HG02852 (cell line): ENCODE data around the gene KCNQ1OT1.

ENCODE experiments used
- ATAC-seq: cut with Tn5 transposase; IDR thresholded peaks from one replicate; pipeline ENCODE4 v1.9.1; 2021; ENCODE audit warnings: mild to moderate bottlenecking, moderate library complexity; ENCODE audit not compliant: unreplicated experiment

The KCNQ1OT1 gene

DNA sequence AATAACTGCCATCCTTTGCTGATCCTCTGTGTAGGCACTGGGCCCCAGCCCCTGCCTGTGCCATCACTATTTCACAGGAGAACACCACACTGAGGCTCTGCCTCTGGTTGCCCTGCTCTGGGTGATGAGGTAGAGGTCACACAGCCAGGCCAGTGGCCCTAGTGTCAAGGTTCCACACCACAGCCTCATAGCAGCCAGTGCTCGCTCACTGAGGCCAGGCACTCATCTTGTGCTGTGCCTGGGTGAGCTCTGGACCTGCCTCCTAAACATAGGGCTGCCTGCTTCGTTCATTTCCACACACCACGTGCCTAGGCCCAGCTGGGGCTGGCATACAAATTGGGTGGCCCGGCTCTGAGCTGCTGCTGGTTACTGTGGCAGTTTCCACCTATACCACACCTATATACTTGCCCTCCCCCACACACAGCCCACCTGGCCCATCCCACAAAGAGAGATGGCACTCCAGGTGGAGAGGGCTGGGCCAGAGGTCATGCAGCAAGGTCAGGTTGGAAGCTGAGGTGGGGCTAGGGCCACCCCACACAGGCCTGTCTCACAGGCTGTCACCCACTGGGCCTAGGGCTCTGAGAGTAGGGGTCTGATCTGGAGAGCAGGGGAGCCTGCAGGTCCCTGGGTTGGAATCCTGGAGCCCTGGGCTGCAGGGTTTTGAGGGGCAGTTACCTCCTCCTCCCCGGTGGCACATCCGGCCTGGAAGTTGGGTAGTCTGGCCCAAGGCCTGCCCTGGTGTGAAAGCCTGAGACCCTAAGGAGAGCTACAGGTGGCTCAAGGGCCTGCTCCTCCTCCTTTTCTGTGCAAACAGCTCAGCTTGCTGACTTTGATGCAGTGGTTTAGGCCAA is 11.2 kb downstream of the KCNQ1OT1 start:
- ATAC-seq: no peak

DNA sequence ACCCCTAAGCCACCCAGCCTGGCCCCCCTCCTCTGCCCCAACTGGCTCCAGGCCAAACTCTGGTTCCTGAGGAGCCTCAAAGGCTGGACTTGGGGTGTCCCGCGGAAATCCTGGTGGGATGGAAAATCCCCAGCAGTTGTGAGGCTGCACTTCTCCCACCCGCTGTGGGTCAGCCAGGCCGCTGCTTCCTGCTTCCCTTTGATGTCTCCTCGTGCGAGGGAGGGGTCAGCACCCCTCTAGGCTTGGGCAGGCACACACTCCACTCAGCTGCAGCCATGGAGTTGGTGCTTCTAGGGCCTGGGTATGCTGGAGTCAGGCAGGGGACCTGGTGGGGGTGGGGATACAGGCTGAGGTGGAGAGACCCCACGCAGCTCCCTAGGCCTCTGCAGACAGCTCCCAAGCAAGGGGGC is 12.0 kb downstream of the KCNQ1OT1 start:
- no peak for ATAC-seq

DNA sequence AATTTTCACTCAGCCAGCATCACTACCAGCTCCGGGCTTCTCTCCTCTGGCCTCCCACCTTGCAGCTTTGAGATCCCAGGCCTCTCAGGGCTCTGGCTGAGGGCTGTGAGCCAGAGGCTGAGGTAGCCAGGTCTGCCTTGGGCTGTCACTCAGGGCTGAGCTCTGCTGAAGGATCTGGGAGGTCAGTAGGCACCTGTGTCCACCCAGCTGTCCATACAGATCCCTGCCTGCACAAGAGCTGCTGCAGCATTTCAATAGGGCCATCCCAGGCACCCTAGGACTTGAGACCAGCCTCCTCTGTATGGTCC is 12.6 kb downstream of the KCNQ1OT1 start:
- ATAC-seq: no peak

DNA sequence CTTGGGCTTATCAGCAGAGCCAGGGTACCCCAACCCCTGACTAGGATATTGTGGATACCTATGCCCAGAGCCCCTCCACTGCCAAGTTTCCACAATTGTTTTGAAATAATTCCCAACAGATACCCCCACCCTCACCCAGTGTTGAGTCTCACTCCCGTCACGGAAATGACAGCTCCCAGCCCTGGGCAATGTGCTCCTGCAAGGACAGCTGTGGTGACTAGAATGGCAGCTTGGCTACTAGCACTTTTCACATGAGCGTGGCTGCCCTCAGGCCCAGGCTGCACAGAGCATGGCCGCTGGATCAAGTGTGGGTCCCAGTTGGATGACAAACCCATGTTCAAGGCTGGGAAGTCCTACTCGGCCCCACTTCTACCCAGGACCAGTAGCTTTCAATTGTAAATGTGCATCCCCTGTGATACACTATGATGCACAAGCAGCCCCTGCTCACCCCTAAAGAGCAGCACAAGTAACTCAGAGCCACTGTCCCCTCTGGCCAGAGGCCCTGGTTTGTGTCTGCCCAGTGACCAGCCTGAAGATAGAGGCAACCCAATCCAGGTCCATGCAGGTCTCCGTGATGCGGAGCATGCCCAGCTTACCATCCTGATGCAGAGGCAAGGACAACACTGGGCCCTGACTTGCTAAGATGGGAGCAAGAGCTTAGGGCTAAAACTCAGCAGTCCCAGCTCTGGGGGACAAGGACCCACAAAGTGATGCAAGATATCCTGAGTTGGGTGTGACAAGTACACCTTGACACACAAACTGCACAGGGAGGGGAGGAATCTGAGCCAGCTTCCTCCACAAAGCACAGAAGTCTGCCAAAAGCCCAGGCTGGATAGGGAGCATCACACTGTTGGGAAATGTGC is 13.2 kb downstream of the KCNQ1OT1 start:
- ATAC-seq: no peak

DNA sequence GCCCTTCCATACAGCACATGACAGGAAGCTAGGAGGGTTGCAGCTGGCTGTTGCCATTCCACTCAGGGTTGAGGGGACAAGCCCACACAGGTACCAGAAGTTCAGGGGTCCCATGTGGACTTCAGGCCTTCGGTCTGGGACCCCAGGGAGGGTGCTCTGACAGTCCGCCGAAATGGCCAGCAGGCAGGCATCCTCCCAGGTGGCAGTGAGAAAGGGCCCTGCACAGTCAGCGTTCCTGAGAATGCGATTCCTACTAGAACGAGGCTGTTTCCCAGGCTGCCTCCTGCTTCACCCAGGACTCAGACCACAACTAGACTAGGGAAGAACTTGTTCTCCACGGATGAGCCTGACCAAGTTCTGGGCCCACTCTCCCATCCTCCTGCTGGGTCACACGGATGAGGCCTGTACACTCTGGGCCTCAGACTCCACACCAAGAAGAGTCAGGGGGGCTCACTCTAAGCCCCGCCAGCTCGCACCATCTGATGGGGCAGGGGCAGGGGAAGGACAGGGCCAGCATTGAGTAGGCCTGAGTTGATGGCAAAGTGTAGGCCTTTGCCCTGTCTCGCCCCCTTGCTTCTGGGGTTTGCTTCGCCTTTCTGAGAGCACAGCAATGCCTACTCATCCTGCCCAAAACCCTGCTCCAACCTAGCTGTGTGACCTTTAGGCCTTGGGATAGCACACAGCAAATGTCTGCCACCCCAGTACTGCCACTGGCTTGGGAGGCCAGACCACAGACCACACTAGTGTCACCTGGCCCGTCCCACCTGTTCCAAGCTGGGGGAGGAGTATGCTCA is 14.0 kb downstream of the KCNQ1OT1 start:
- no peak for ATAC-seq

DNA sequence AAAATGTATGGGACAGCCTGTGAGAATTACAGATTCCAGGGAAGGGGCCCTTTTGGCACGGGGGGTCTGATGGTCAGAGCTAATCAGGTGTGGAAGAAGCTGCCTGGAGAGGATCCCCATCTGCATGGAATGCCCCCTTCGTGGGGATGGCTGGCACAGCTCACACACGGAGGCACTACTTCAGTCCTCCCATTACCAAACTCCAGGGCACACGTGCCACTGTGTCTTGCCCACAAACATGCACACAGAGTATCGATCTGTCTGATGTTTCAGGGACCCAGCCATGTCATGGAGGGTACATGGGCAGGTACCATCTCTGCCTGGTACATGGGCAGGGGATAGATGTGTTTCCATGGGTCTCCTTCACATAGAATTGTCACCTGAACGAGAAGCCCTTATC is 14.7 kb downstream of the KCNQ1OT1 start:
- ATAC-seq: no peak

DNA sequence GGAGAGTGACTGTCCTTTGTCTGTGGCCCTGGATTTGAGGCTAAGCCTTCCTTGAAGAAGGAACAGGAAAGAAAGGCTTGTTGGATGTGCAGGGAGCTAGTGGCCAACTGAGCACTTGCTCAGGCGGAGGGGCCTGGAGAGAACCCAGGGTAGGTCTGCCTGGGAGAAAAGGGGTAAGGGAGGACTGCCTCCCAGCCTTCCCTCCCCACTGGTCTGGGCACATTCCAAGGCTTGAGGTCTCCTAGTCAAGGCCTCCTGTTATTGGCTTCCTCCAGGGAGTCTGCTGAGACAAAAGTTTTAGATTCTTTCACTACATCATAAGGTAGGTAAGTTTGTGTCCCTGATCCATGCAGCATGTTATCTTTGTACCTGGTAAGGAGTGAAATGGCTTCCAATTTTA is 15.2 kb downstream of the KCNQ1OT1 start:
- no peak for ATAC-seq

DNA sequence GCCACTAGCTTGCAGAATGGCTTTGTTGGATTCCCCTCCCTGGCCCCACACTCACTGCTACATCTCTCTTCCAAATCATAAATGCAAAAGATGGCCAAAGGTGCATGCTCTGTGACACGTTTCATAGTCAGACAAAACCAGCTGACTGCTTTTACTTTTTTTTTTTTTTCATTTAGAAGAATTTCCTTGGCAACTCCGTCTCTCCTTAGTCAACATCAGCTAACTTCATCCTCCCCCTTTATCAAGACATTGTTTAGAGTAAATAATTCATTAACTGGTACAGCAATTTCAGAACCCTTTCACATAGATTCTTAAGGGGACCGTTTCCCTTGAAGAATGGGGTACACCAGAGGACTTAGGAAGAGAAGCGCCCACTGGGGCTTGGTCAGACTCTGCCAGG is 16.0 kb downstream of the KCNQ1OT1 start:
- ATAC-seq: no peak

DNA sequence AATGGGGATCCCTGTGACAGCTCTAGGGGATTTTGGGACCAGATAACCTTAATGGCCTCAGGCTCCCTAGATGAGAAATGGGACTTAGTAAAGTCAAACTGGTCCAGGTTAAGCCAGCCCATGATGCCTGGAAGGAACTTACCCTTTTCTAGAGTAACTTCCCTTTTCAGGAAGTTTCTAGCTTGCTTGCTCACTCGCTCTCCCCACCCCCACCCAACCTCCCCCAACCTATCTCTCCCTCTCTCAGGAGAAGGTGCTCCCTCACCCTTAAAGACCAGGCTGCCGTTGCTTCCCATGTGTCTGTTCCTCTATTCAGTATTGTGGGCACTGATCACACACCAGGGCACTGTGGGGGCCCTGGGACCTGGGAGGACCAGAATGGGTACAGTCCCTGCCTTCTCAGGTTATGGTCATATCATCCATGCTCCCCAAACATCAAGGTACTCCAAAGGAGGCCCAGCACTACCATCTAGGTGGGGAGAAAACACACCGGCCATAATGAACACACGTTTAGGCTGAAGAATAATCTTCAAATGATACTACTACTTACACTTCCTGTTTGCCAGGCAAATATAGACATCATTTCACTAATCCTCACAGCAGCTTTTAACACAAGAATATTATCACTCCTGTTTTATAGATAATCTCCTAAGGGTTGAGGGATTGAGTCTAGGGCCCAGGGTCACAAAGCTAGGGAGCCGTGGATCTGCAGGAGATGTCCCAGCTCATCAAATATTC is 18.2 kb downstream of the KCNQ1OT1 start:
- no peak for ATAC-seq

DNA sequence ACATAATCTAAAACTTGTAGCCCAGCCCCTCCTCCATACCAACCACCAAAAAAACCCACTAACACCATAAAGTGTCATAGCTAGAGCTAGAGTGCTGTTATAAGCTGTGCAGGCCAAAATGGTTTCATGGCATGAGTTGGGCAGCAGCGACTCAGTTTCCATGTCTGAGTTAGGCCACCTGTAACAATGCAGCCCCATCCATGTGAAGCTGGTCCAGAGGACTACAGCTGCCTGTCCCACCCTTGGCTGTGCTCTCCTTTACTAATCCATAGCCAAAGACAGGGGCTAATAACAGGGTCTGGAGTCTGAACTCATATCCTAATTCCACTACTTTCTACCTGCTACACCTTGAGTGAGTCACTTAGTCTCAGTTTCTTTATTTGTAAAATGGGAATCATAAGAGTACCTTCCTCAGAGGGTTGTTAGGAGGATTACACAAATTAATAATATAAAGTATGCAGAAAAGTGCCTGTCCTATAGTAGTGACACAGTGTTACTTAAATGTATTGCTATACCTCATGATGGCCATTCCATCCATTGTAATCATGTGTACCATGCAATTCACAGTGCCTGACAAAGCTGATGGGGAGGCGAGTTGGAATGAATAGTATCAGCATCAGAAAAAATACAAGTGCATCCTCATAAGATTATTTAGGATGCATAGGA is 20.6 kb downstream of the KCNQ1OT1 start:
- ATAC-seq: no peak

DNA sequence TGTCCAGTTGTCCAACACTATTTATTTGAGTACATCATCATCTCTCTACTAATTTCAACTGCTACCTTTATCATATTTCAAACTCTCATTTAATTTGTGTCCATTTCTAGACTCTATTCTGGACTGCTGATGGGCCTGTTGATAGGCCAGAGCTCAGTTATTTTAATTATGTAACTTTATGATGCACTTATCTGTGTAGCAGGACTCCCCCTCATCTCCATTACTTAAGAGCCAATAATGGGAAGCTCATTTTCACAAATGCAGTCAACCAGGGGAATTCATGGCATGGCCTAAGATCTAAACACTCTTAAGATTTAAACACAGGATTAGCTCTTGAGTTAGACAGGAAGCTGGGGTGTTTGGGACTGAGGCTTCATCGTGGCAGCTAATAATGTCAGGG is 21.4 kb downstream of the KCNQ1OT1 start:
- ATAC-seq: no peak

DNA sequence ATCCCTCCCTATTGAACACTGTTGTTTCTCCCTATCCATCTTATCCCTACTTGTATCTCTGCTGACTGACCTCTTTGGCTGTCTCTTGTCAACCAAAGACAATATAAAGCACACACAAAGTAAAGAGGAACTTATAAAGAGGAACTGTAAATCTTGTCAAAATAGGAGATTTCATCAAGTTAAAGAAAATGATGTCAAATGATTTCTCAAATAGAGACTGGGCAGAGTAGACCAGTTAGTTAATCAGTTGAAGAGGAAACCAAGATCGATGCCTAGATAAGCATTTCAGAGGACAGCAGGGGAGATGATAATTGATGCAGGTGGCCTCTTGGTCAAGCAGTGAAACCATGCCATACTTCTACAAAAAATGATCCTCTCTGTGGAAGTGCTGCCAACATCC is 22.7 kb downstream of the KCNQ1OT1 start:
- ATAC-seq: no peak

DNA sequence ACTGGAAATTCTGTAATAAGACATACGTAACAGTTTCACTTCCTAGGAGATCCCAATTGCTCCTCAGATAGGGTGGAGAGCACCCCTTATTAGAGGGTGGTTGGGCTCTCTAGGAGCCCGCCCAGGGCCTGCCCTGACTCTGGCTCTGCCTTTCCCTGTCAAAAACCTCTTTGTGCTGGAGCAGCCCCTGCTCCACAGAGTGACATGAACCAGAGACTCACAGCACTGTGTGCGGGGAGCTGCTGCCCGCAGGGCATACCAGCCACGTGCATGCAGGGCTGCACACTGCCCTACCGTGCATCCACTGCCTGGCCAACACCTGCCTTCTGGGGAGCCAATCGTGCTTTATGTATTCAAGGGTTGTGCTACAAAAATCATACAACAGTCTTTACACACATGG is 24.3 kb downstream of the KCNQ1OT1 start:
- ATAC-seq: no peak

DNA sequence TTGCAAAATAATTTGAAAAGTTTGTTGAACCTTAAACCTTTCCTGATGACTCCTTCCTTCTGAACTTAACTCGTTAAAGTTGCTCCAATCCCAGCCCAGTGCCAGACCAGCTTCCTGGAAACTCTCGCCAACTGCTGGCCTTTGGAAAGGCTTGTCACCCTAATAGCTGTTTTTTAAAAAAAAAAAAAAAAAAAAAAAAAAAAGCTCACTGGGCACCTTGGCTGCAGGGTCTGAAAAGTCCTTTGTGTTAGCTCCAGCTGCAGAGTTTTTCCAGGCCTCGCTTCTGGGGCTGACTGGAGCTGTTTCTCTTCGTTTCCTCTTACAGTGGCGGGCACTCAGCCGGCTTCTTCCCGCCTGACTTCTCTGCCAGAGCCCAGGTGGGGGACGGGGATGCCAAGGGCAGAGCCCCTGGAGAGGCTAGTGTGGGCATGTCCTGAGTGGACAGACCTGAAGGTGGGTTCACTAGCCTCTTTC is 25.1 kb downstream of the KCNQ1OT1 start:
- no peak for ATAC-seq

DNA sequence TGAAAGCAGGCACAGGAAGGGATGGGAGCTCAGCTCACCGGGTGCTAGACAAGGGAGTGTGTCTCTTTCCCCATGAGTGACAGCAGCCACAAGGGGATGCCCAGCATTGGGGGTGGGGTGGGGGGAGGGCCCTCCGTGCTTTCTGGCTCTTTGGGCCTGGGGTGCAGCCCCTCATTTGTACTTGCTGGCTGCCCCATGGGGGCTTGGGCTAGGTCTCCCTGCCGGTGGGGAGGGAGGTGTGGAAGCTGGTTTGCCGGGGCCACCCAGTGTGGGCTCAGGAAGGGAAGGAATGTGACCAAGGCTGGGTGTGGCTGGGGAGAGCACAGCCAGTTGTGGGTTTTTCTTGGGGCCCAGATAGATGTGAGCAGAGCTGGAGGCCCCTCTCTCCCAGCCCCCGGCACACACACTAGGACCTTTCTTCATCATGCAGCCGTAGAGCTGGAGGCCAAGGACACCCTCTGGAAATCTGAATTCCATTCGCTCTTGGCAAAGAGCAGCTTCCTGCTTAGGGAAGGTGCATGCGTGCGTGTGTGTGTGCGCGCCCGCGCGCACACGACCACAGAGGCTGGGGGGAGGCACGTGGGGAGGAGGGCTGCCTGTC is 25.8 kb downstream of the KCNQ1OT1 start:
- ATAC-seq: no peak

DNA sequence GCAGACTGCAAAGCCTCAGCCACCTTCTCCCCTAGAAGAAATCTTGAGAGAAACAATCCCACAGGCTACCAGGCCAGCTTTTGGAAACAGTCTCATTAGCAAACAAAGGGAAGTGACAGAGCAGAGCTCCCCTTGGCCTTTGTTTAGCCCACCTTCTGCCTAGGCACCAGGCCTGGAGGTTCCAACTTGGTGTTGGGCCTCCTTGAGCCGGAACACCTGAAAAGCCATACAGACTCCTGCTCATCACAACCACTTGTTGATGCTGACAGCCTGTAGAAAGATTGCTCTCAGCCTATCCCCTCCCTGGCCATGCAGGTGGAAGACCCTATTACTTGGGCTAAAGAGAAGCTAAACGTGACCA is 26.6 kb downstream of the KCNQ1OT1 start:
- ATAC-seq: no peak

DNA sequence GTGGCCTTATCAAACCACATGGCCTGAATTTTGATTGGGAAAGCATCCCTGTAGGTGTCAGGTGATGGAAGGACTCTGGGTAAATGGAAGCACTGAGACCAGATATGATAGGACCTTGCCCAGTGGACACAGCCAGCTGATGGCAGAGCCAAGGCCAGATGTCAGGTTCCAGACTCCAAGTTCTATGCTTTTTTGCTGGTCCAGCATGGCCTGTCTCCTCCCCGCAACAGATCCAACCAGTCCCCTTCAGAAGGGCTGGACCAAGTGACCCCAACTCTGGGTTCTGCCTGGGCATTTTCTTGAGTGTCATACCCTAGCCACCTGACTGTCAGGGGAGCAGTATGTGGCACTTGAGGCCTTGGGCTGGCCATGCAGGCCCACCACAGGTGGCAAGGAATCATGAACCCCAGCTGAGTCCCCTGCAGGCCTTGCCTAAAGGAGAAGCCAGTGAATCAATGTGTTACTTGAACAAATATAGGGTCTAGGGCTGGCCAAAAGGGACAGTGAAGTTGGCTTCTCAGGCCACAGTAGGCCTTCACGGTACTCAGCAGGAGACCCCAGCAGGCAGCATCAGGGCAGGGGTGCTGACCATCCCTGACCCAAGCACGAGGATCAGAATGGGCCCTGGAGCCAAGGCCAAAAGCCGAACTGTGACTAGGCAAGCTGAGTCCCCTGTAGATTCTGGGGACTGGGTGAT is 27.1 kb downstream of the KCNQ1OT1 start:
- ATAC-seq: no peak

DNA sequence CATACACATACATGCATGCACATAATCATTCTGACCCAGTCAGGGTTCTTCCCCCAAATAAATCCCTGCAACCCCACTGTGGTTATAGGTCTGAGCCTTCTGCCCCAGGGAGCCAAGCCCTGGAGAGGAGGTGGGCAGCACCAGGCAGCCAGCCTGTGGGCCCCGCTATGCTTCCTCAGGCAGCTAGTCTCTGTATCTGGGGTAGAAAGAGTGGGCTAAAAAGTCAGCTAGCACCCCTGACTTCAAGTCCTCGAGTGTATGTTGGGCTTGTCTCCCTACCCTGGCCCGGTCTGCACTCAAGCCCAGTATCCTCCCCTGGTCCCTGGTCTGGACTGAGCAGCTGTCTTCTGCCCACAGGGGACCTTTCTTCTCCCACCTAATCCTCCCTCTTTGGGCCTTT is 28.0 kb downstream of the KCNQ1OT1 start:
- no peak for ATAC-seq

DNA sequence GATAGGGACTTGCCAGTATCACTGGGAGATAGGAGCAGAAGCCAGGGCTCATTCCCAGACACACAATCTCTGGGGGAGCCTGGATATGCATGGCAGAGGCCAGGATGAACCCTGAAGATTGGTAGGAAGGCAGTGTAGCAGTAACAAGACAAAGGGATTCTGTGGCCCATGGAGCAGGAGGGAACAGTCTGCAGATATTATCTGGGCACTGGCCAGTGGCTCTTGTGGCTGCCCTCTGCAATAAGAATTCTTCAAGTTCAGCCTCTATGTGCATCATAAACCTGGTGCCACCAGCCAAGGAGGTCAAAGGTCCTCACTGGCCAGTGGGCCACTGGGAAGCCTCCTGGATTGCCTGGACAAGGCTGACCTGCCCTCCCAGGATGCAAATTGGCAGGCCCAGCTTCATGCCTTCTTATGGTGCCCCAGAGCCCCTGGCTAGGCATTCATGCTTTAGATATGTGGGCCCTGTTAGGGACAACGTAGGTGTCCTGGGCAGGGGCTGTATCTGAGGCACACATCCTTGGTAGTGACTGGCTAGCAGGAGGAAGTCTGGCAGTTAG is 29.2 kb downstream of the KCNQ1OT1 start:
- ATAC-seq: no peak
